GM18505 (cell line): ENCODE data around the gene NEK2.
"Not testable (repeated sequence)": the region's sequence is repeated elsewhere in the genome, so short reads cannot be mapped to it uniquely, and the experiment has no call there.

Source experiments
- ATAC-seq: cut with Tn5 transposase; IDR thresholded peaks from one replicate; pipeline ENCODE4 v1.9.1; 2021; ENCODE audit not compliant: unreplicated experiment
- POLR2A ChIP-seq: IDR thresholded peaks from 4 replicates; pipeline ENCODE4 v1.6.1; 2011; ENCODE audit warnings: borderline replicate concordance; ENCODE audit not compliant: insufficient read depth, insufficient read length; ENCODE audit errors: extremely low read depth

NEK2 gene

DNA sequence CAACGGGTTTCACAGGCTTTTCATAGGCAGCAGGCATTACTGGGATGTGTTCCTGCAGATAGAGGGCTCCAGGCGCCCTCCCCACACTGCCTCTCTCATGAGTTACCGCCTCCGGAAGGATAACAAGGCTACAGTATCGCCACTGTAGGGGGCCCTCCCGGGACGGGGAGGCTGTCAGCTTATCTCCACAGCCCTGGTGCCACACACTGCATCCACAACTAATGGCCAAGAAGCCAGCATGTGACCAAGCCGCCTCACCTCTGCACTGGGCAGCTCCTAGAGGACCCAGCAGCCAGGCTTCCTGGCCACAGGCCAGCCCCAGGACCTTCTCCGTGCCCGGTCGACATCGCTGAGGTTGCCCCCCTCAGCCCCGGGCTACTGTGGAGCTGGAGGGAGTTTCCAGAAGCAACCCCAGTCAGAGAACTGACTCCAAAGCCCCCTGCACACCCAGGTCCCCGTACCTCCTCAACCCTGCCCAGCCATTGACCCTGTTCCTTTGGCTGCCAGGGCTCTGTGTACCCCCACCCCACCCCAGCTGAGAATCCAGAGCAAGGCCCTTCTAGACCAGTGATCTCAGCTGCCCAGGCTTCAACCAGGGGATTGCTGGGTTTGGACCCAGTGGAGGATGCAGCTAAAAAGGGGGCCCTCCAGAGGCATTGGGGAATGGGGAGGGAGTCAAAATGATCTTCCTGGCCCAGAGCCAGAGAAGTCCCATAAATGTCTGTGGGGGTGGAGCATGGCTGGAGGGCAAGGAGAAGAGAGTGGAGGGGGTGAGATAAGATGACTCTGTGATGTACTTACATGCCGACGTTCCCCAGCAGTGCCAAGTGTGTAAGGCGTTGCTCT lies 45.0 kb downstream of the NEK2 start:
- no peak for TF ChIP-seq POLR2A
- no peak for ATAC-seq

DNA sequence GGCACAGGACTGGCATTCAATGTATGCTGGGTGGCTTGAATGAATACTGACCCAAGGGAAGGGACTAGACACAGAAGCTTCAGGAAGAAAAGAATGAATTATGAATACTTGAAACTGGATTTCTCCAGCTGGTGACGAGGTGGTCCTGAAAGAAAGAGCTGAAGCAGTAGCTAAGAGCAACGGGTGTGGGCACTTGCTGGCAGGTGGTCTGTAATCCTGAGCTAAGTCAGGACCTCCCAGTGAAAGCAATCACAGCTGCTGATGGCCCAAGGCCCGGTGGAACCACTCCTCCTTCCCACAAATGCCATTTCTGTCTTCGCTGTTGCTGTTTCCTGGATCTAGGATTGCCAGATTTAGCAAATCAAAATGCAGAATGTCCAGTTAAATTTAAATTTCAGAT lies 47.0 kb downstream of the NEK2 start:
- TF ChIP-seq POLR2A, result no peak

DNA sequence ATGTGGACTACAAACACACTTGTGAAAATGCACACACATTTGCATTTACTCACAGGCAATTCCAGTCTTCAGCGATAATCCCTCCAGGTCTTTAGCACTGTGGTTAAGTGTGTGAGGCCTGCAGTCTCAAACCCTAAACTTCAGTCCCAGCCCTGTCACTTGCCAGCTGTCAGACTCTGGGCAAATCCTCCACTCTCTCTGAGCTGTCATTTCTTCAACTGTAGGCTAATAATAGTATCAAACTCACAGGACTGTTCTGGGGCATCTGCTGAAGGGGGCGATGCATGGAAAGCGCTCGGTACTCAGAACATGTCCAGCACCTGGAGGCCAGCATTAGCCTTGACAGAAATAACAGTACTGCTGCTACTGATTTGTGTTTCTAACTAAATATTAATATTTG lies 48.2 kb downstream of the NEK2 start:
- ATAC-seq, result no peak
- no peak for TF ChIP-seq POLR2A

More for the DNA sequence above, 47.0 kb downstream of the NEK2 start:
- no peak for ATAC-seq

DNA sequence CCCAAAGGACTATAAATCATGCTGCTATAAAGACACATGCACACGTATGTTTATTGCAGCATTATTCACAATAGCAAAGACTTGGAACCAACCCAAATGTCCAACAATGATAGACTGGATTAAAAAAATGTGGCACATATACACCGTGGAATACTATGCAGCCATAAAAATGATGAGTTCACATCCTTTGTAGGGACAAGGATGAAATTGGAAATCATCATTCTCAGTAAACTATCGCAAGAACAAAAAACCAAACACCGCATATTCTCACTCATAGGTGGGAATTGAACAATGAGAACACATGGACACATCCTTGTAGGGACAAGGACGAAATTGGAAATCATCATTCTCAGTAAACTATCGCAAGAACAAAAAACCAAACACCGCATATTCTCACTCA lies 49.6 kb downstream of the NEK2 start:
- not testable (repeated sequence) for ATAC-seq

DNA sequence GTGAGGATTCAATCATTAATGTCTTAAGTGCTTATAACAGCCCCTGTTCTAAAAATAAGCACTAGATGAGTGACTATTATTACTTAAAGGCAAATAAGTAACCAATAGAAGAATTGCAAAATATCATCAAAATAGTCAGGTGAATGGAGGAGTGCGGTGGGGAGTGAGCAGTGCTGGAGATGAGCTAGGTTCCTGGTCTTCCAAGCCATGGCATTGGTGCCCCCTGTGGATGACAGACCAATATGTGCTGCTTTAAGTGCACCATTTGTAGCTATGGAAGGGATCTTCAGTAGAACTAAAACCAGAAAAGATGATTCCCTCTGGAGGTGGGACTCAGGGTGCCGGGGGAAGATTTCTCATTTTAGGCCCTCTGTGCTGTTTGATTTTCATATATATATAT lies 50.4 kb downstream of the NEK2 start:
- no peak for ATAC-seq
- no peak for TF ChIP-seq POLR2A

DNA sequence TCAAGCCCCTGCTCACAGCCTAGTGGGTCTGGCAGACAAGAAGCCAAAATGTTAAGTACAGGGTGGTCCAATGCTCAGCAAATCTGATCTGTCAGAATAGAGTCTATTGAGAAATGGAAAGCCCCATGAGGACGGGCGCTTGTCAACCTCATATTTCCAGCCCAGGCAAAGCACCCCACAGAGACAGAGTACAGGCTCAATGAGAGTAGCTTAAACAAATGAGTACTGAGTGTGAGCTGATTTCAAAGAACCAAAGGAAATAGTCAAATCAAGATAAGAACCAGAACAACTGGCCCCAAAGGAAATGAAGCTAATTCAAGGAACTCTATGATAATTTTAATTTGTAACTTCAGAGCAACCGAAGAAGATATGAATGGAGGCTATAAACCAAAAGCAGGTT lies 51.9 kb downstream of the NEK2 start:
- no peak for ATAC-seq
- no peak for TF ChIP-seq POLR2A

DNA sequence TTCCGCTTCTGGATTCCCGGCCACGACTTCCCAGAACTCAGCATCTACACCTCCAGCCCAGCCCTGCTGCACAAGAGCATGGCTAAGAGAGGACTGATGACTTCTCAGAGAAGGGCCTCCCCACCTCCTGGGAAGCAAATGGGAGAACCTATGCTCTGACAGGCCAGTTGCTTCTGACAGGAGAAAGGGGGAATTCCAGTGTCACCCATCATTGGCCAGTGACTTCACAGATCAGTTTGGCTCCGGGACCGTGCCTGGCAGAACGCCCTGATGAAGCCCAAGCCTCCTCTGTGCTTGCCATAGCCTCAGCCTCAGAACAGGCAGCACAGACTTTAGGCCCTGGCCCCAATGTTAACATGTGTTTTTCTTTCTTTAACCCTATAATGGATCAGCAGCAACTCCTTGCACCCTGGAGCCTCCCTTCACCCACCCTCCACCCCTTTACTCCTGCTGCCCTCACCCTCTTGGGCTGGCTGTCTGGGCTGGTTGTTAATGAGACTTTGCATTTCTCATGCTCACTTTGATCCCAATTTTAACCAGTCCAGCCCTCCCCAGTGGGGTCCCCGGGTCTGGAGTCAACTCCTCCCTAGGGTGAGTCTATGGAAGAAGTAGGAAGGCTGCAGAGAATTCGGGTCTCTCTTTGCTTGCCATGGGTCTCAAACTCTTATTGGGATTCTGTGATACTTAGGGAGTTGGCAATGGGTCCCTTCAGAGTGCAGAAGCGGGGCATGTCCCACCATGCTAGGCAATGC lies 53.8 kb downstream of the NEK2 start:
- ATAC-seq, result no peak
- TF ChIP-seq POLR2A, result no peak

DNA sequence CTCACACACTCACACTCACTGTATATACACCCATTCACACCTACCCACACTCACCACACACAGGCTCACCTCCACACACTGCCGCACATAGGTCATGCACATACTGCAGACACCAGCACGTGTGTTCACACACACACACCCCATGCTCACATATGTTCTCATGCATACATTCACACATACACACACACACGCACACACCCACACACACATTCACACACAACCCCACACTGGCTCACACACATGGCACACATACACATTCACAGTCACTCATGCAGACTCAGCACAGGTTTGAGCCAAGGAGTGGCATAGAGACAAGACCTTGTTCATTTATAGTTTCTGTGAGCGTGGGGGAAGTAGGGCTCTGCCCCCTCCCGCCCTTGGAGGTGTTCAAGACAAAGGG lies 55.3 kb downstream of the NEK2 start:
- ATAC-seq, result no peak

DNA sequence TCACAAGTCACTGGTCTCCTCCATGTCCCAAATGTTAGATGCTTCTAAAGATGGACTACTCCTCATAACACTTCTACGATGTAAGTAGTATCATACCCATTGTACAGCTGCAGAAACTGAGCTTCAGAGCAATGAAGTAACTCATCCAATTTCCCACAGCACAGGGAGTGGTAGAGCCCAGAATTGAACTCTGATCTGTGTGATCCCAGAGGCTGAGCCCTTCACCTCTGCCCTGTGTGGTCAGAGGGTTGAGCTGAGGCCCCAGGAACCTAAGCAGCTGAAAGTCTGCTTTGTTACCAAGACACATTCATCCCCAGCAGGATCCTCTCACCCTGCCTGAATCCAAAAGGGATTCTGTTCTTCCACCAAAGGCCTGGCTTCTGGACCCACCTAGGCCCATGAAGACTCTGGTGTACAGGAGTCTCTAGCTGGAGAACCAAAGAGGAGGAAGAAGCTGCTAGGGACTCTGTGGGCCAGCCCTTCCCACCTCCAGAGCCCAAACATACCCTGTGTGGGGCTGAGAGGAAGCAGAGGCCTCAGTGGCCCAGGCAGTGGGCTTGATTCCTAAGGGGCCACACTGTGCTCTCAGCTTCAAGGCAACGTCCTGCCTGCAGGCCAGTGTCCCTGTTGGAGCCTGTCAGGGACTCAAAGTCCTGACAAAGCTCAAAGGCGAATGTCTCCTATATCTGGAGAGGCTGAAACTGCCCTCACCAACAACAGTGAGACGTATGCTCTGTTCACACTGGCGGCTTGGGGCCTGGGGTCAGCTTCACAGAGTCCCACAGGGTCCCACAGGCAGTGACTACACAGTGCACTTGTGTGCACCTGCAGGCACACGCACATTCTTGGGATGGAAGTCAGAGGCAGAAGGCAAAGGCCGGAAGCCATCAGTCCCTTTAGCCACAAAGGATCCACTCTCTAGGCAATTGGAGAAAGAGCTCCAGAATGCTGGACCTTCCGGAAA lies 56.1 kb downstream of the NEK2 start:
- ATAC-seq, result no peak
- no peak for TF ChIP-seq POLR2A

More for the DNA sequence above, 55.3 kb downstream of the NEK2 start:
- no peak for TF ChIP-seq POLR2A

DNA sequence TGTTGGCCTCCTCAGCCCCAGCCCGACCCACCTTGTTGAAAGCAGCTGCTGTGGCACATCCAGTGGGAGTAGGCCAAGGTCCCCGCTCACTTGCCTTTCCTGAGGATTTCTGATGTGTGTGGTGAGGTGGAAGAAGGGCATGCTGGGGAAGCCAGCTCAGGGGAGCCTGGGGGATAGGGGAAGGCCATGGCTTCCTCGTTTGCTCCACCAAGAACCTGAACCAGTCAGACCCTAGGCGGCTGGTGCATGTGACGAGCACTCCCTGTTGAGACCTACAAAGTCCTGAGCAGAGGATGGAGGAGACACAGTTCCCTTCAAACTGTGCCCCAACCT lies 58.5 kb downstream of the NEK2 start:
- ATAC-seq, result no peak
- no peak for TF ChIP-seq POLR2A

DNA sequence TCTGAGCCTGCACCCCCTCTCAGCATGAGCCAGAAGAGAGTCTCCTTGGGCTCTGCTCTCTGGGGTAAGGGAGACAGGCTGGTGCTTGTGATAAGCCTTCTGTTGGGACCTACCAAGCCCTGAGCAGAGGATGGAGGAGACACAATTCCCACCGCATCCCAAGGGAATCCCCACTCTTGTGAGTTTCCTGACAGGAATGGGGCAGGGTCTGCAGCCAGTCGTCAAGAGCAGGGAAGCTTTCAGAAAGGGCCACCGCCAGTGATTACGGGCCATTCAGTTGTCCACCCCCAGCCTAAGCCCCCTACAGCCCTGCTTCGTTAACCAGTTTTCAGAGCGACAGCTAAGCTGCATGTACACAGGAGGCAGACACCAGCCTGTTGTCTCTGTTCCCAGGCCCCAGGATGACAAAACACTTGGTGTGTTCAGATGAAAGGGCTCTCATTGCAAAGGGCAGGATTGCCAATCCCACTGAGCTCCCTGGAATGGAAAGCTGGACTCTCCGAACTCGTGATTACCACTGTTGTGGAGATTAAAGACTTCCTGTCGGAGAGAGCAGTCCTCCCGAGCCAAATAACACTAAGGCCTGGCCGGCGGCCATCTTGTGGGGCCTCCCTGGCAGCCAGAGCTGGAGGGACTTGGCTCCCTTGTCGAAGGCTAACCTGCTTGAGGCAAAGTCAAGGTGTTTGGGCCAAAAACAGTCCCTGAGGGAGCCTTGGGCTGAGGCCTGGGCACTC lies 59.0 kb downstream of the NEK2 start:
- no peak for TF ChIP-seq POLR2A
- no peak for ATAC-seq

DNA sequence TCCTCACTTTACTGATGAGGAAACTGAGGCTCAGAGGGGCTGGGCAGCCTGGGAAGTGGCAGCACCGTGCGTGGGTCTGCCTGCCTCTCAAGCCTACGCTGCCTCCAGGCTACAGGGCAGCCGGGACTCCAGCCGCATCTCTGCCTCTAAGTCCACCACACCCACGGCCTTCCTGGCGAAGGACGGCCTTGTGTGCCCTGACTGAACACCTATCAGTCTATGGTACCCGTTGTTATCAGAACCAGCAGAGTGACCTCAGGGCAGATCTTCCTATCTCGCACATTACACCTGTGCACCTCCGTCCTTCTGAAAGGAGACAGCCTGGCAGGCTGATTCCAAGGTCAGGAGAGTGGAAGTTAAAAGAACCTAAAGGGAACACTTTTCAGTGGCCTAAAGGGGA lies 60.8 kb downstream of the NEK2 start:
- no peak for TF ChIP-seq POLR2A
- ATAC-seq, result no peak

DNA sequence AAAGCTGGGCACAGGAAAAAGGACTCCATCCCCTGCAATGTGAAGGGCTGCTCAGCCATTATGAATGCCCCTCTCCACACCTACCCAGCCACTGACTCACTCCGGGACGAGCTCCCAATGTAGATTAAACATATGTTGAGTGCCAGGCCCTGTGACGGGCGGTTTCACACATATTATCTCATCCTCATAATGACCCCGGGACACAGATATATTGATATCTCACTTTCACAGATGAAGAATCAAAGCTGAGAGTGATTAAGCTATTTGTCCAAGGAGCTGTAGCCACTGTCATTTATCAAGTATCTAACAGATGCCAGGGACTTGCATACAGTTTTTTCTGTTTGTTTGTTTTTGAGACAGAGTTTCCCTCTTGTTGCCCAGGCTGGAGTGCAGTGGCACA lies 61.5 kb downstream of the NEK2 start:
- ATAC-seq, result no peak
- no peak for TF ChIP-seq POLR2A

DNA sequence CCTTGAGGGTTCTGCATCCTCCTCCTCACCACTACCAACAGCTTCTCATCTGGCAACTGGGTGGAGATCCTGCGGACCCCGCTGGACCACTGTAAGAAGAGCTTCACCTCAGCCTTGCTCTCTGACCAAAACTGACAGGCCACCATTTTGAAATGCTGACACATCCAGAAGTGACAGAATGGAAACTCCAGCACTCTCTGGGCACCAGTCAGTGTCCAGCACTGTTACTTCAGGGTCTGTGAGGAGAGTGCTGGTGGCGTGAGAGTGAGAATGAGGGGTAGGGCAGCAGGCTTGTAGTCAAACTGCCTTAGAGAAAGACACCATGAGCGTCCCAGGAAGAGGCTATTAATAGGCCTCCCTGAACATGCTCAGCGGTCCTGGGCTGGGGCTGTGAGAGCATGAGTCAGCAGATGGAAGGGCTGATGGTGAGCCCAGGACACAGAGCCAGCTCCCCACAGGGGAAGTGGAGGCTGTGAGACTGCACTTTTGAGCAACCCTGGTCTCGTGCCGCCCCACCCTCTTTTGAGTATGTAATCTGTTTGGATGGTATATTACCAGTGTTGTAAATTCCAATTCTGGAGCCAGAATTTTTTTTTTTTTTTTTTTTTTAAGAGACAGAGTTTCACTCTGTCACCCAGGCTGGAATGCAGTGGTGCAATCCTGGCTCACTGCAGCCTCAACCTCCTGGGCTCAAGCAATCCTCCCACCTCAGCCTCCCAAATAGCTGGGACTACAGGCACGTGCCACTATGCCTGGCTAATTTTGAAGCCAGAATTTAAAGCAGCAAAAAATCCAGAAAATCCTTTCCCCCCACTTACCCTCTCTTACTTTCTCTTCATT lies 62.1 kb downstream of the NEK2 start:
- no peak for TF ChIP-seq POLR2A
- no peak for ATAC-seq
